HuH-7.5 (cell line): Measurements from ENCODE around the gene WSCD2.

ENCODE experiments used
- DNase-seq: peaks from one replicate; pipeline ENCODE4 v3.0.0; 2011; ENCODE audit warnings: low spot score

WSCD2 gene

GRCh38 chr12:108107293-108107692 is 21.8 kb upstream of the WSCD2 start:
- DNase-seq = no peak

GRCh38 chr12:108109504-108109903 is 19.6 kb upstream of the WSCD2 start:
- DNase-seq = no peak

GRCh38 chr12:108109954-108110353 is 19.1 kb upstream of the WSCD2 start:
- no peak for DNase-seq

- no peak for DNase-seq
Observed at GRCh38 chr12:108110844-108111243, 18.2 kb upstream of the WSCD2 start.

- DNase-seq = no peak
Observed at GRCh38 chr12:108112832-108113556, 16.1 kb upstream of the WSCD2 start.

GRCh38 chr12:108115123-108116121 is 13.7 kb upstream of the WSCD2 start:
- no peak for DNase-seq

GRCh38 chr12:108116254-108116653 is 12.8 kb upstream of the WSCD2 start:
- DNase-seq = no peak

GRCh38 chr12:108116699-108117098 is 12.4 kb upstream of the WSCD2 start:
- no peak for DNase-seq

GRCh38 chr12:108117163-108117849 is 11.8 kb upstream of the WSCD2 start:
- DNase-seq = no peak

- no peak for DNase-seq
Observed at GRCh38 chr12:108117902-108118301, 11.2 kb upstream of the WSCD2 start.

- DNase-seq = no peak
Observed at GRCh38 chr12:108119126-108119973, 9.7 kb upstream of the WSCD2 start.

- DNase-seq = no peak
Observed at GRCh38 chr12:108119974-108120862, 8.9 kb upstream of the WSCD2 start.

- DNase-seq = no peak
Observed at GRCh38 chr12:108120863-108121165, 8.3 kb upstream of the WSCD2 start.

- no peak for DNase-seq
Observed at GRCh38 chr12:108121320-108121719, 7.8 kb upstream of the WSCD2 start.

GRCh38 chr12:108121728-108122471 is 7.2 kb upstream of the WSCD2 start:
- DNase-seq = no peak

GRCh38 chr12:108122644-108123043 is 6.4 kb upstream of the WSCD2 start:
- DNase-seq = no peak

- no peak for DNase-seq
Observed at GRCh38 chr12:108123402-108123801, 5.7 kb upstream of the WSCD2 start.

- no peak for DNase-seq
Observed at GRCh38 chr12:108125073-108125472, 4.0 kb upstream of the WSCD2 start.

GRCh38 chr12:108126212-108126611 is 2.9 kb upstream of the WSCD2 start:
- no peak for DNase-seq

- DNase-seq = no peak
Observed at GRCh38 chr12:108126990-108127501, 2.0 kb upstream of the WSCD2 start.
